Measurements from ENCODE around the gene TRIML1.

- TF ChIP-seq GATA2 (IDR thresholded peaks at IDR 0.05; ENCODE audit: low read depth, low read length) (no peak), GATA3 (IDR thresholded peaks at IDR 0.05; ENCODE audit: low read depth, low read length) (no peak)
Measured at GRCh38 chr4:188154668-188155405, 15.6 kb downstream of the TRIML1 start.
